ENCODE data around the gene STAM2. TPM values are rescaled to one million over a fixed set of nuclear protein-coding genes. Genes with fewer than 3 reads are reported as not detected.
"Not testable (repeated sequence)": the region's sequence is repeated elsewhere in the genome, so short reads cannot be mapped to it uniquely, and the experiment has no call there.

The STAM2 gene
- polyA plus RNA-seq, 4 donors, result 41.1 to 54.4 (median 47.3) TPM

- no peak for DNase-seq (ENCODE audit: low read depth in 4 of 4, low spot score in 2 of 4)
These were observed 1.7 kb downstream of the STAM2 start for GRCh38 chr2:152173831-152174230.

- DNase-seq (ENCODE audit: low read depth in 4 of 4, low spot score in 2 of 4), result not testable (repeated sequence)
These were observed 3.3 kb downstream of the STAM2 start for GRCh38 chr2:152172201-152172785.

DNA sequence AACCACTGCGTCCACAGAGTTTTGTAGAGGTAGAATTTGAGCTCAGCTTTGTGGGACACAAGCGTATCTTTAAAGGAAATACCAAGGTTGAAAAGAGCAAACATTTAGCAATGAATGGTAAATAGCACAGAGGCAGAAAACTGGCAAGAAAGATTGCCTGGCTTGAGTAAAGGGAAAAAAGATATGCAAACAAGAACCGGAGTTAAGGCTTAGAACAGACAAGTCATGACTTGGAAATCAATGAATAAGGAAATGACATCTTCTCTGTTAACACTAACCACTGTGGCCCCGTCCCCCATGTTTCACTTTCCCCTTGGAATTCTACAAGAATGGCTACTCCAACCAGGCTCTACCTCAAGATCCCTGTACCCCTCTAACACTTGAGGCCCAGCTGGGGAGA, 3.8 kb downstream of the STAM2 start:
- DNase-seq (ENCODE audit: low read depth in 4 of 4, low spot score in 2 of 4), result no peak

DNA sequence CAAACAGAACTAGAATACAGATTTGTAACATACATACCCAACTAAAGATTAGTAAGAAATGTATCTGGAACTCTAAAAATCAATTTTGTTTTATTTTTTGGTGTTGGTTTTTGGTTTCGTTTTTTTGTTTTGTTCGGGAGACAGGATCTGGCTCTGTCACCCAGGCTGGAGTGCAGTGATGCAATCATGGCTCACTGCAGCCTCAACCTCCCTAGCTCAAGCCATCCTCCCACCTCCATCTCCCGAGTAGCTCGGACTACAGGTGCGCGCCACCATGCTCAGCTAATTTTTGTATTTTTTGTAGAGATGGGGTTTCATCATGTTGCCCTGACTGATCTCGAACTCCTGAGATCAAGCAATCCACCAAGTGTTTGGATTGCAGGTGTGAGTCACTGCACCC, 6.4 kb downstream of the STAM2 start:
- DNase-seq (ENCODE audit: low read depth in 4 of 4, low spot score in 2 of 4), result not testable (repeated sequence)

DNA sequence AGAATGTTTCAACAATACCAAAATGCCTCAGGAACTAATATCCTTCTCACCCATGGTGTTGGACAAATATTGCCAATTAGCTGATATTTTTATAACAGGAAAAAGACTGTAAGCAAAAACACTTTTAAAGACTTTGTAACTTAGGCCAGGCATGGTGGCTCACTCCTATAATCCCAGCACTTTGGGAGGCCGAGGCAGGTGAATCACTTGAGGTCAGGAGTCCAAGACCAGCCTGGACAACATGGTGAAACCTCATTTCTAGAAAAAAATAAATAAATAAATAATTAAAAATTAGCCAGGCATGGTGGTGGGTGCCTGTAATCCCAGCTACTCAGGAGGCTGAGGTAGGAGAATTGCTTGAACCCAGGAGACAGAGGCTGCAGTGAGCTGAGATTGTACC, 8.1 kb downstream of the STAM2 start:
- DNase-seq (ENCODE audit: low read depth in 4 of 4, low spot score in 2 of 4), result not testable (repeated sequence)

GRCh38 chr2:152167065-152167464, 8.5 kb downstream of the STAM2 start:
- DNase-seq (ENCODE audit: low read depth in 4 of 4, low spot score in 2 of 4), result no peak

DNA sequence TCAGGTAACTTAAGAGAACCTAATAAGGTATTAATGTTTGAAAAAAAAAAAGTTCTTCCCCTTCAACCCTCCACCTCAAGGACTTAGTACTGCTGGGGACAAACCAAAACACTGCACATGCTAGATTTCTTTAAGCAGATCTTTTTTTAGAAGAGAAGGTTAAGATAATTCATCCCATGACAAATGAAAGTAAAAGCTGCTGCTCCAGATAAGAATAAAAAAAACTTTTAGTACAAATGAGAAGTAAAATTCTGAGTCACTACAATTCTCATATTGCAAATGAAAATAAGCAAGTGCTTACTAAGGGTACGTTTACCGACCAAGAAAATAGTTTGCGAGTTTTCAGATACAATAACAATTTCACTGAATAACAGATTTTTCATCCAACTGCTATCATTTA, 8.9 kb downstream of the STAM2 start:
- DNase-seq (ENCODE audit: low read depth in 4 of 4, low spot score in 2 of 4), result no peak

DNA sequence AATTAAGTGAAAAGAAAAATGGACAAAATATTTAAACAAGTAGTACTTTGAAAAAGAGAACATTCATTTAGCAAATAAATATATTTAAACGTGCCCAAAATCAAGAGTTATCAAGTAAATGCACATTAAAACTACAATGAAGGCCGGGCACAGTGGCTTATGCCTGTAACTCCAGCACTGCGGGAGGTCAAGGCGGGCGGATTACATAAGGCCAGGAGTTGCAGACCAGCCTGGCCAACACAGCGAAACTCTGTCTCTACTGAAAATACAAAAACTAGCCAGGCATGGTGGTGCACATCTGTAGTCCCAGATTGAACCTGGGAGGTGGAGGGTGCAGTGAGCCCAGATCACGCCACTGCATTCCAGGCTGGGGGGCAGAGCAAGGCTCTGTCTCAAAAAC, 9.8 kb downstream of the STAM2 start:
- DNase-seq (ENCODE audit: low read depth in 4 of 4, low spot score in 2 of 4), result no peak

GRCh38 chr2:152165306-152165705, 10.3 kb downstream of the STAM2 start:
- DNase-seq (ENCODE audit: low read depth in 4 of 4, low spot score in 2 of 4), result no peak

- DNase-seq (ENCODE audit: low read depth in 4 of 4, low spot score in 2 of 4), result not testable (repeated sequence)
These were observed 11.9 kb downstream of the STAM2 start for GRCh38 chr2:152163669-152164068.

DNA sequence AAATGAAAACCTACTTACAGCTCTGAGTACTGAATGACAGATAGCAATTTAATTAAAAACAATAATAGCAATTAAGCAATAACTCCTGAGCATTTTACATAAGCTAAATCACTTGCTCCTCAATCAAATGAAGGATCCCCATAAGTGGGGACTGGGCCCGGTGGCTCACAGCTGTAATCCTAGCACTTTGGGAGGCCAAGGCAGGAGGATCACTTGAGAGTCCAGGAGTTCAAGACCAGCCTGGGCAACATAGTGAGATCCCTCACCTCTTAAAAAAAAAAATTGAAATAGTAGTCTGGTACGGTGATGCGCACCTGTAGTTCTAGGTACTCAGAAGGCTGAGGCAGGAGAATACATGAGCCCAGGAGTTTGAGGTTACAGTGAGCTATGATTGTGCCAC, 13.4 kb downstream of the STAM2 start:
- DNase-seq (ENCODE audit: low read depth in 4 of 4, low spot score in 2 of 4), result no peak

DNA sequence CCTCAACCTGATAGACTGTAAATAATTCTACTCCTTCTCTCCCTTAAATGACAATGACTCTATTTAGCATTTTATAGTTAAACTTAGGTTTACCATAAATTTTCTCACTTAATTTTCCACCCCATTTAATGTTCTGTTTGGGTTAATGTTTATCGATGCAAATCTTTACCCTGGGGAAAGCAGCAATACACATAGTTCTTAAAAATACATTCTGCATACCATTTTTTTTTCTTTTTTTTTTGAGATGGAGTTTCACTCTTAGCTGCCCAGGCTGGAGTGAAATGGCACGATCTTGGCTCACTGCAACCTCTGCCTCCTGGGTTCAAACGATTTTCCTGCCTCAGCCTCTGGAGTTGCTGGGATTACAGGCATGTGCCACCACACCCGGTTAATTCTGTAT, 14.0 kb downstream of the STAM2 start:
- DNase-seq (ENCODE audit: low read depth in 4 of 4, low spot score in 2 of 4), result no peak

DNA sequence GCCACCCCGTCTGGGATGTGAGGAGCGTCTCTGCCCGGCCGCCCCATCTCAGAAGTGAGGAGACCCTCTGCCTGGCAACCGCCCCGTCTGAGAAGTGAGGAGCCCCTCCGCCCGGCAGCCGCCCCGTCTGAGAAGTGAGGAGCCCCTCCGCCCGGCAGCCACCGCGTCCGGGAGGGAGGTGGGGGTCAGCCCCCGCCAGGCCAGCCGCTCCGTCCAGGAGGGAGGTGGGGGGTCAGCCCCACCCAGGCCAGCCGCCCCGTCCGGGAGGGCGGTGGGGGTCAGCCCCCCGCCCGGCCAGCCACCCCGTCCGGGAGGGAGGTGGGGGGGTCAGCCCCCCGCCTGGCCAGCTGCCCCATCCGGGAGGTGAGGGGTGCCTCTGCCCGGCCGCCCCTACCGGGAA, 15.2 kb downstream of the STAM2 start:
- not testable (repeated sequence) for DNase-seq (ENCODE audit: low read depth in 4 of 4, low spot score in 2 of 4)

GRCh38 chr2:152157253-152157652, 18.3 kb downstream of the STAM2 start:
- no peak for DNase-seq (ENCODE audit: low read depth in 4 of 4, low spot score in 2 of 4)

DNA sequence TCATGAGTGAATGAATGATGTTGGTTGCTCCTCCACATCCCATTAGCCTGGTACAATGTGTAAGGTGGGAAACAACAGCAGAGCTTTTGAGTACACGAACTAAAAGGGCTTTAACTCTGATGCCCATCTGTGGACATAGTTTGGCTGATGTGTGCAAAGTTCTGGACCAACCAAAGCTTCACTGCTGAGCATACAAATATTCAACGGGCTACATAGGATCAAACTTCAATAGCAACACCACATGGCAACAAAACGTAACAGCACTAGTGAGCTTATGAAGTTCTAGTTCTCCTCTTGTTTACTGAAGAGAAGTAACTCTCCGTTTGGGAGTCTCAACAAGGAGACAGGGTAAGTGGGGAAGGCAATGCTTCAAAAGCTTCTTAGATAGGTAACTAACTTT, 20.4 kb downstream of the STAM2 start:
- no peak for DNase-seq (ENCODE audit: low read depth in 4 of 4, low spot score in 2 of 4)

DNA sequence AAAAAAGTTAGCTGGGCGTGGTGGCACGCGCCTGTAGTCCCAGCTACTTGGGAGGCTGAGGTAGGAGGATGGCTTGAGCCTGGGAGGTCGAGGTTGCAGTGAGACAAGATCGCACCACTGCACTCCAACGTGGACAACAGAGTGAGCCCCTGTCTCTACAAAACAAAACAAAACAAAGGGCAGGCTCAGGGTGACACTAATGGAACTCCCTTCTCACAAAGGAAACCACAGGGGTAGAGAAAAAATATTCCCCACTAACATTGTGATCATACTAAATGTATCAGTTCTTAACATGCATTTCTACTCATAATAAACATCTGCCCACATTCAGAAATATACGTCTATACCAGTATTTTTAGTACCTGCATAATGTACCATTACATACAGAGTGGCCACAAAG, 21.1 kb downstream of the STAM2 start:
- DNase-seq (ENCODE audit: low read depth in 4 of 4, low spot score in 2 of 4), result no peak

- no peak for DNase-seq (ENCODE audit: low read depth in 4 of 4, low spot score in 2 of 4)
These were observed 40.9 kb downstream of the STAM2 start for GRCh38 chr2:152134488-152135280.

GRCh38 chr2:152132306-152132705, 43.3 kb downstream of the STAM2 start:
- DNase-seq (ENCODE audit: low read depth in 4 of 4, low spot score in 2 of 4), result no peak

DNA sequence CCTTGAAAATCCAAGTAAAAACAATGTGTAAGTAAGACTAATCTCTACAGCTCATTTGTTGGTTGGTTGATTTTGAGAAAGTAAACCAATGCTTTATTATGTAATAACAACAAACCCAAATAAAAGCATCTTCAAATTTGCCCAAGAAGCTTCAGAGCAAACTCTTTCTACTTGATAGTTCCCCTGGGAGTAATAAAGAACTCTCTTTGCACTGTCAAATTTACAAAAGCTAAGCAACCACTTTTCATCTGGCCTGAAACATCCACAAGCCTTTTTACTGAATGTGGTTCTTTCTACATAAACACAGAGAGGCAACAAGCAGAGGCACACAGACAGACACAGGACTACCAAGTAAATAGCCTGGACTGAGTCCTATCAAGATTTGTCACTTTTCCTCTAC, 47.9 kb downstream of the STAM2 start:
- DNase-seq (ENCODE audit: low read depth in 4 of 4, low spot score in 2 of 4), result peak in 1 of 4 donors; percentile 7

- no peak for DNase-seq (ENCODE audit: low read depth in 4 of 4, low spot score in 2 of 4)
These were observed 48.9 kb downstream of the STAM2 start for GRCh38 chr2:152126664-152127063.

DNA sequence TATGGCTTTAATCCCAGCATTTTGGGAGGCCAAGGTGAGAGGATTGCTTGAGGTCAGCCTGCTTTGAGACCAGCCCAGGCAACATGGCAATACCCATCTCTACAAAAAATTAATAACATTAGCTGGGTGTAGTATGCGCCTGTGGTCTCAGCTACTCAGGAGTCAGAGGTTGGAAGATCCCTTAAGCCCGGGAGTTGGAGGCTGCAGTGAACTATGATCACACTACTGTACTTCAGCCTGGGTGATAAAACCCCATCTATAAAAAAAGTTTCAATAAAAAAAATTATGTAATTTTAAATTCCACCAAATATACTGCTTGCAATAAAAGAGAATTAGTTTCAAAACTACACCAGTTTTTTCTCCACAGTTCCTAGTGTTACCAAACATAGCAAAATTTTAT, 53.4 kb downstream of the STAM2 start:
- no peak for DNase-seq (ENCODE audit: low read depth in 4 of 4, low spot score in 2 of 4)

DNA sequence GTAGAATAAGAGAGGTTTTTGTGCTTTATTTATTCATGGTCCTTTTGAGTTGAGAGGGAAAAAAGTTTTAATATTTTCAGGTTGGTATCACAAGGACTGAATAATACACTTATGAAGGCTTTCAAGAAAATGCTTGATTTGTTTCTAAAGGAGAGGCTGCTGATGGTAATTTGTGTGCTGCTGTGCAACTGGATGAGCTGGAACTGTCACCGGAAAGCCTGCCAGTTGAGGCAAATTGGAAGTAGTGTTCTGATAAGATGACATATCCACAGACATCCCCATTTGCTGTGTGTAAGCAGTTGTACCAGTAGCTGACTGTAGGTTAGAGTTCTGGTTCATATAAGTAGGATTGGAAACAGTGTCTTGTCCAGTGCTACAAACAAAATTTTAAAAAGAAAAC, 55.1 kb downstream of the STAM2 start:
- DNase-seq (ENCODE audit: low read depth in 4 of 4, low spot score in 2 of 4), result no peak

Measured in left renal cortex interstitium (tissue), 4 donors.